Cardiac septum (tissue), 1 donor: ENCODE data around the gene CCSER2. TPM values are rescaled to one million over a fixed set of nuclear protein-coding genes. Genes with fewer than 3 reads are reported as not detected.

Experiments used
- DNase-seq: peaks from one replicate; pipeline ENCODE4 v3.0.0-alpha.2; 2020; ENCODE audit warnings: low spot score
- intact Hi-C: fragments of 100-400 bp; cut with DNase I; formaldehyde crosslinking; loops from one replicate; pipeline ENCODE4 v1.14.0; 2022
- total RNA-seq: library from RNA; stranded (reverse); fragmentation: NEBNext Ultra II Directional; extraction: Animal tissue kit (Norgen Biotek cat#: 25700); gene quantifications from one replicate; pipeline ENCODE4 v1.2.1, GENCODE V29; 2021
- donor health status: DM: no; HTN: no; CAD: no.

CCSER2 gene
- total RNA-seq, 1 donor from 2014 or later = 193 TPM

DNA sequence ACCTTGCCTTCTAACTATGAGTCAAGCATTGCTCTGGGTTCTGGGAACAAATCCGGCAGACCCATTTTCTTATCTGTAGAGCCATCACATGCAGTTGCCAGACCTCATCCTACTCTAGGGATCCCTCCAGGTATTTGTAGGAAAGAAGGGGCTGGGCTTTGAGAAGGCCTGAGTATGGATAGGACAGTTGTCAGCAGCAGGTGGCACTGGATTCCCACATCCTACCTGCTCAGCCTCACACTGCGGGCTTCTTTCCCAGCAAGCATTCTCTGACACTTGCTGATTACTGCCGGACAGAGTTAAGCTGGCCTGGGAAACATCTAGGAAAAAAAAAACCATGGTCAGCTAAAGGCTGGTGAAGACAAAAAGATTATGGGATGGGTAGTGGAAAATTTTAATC, 224.1 kb downstream of the CCSER2 start:
- no peak for DNase-seq
- intact Hi-C loops = no loop called here

- intact Hi-C loops = no loop called here
- DNase-seq = no peak
Observed at GRCh38 chr10:84562592-84562991, 234.2 kb downstream of the CCSER2 start.

- intact Hi-C loops = no loop called here
- DNase-seq = no peak
Observed at GRCh38 chr10:84563355-84563754, 235.0 kb downstream of the CCSER2 start.

GRCh38 chr10:84563868-84564267, 235.5 kb downstream of the CCSER2 start:
- DNase-seq = no peak
- intact Hi-C loops = no loop called here

DNA sequence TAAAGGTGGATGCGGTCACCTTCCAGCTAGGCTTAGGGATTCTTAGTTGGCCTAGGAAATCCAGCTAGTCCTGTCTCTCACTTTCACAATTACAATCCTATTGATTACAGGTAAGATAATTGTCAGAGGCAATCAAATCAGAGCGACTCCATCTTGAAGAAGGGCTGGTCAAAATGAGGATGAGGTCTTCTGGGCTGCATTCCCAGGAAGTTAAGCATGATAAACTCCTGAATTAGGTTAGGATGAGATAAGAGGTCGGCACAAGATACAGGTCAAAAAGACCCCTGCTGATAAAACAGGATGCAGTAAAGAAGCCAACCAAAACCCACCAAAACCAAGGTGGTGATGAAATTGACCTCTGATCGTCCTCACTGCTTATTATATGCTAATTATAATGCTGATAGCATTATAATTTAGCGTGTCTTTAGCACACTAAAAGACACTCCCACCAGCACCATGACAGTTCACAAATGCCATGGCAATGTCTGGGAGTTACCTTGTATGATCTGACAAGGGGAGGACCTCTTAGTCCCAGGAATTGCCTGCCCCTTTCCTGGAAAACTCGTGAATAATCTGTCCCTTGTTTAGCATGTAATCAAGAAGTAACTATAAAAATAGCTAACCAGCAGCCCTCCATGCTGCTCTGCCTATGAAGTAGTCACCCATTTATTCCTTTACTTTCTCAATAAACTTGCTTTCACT, 237.6 kb downstream of the CCSER2 start:
- no peak for DNase-seq
- intact Hi-C loops = no loop called here

DNA sequence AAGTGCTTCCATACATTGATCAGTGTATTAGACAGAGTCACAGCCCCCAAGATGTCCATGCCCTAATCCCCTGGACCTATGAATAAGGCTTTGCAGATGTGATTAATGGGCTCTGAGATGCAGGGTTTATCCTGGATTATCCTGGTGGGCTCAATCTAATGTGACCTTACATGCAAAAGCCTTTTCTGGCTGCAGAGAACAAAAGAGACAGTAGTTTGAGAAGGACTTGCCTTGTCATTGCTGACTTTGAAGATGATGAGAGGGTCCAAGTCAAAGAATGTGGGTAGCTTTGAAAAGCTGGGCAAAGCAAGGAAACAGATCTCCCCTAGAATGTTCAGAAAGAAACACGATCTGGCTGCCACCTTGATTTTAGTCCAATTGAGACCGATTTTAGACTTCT, 238.7 kb downstream of the CCSER2 start:
- DNase-seq = no peak
- intact Hi-C loops = no loop called here

Other genes with a start within 250 kb of the CCSER2 start
- gene GHITM, start 189.1 kb upstream of the CCSER2 start, total RNA-seq = 395 TPM
- gene GPR15LG, start 154.8 kb upstream of the CCSER2 start, total RNA-seq = not detected
- 1.3 TPM for gene CDHR1, start 134.1 kb upstream of the CCSER2 start, total RNA-seq
- not detected for gene LRIT2, start 103.0 kb upstream of the CCSER2 start, total RNA-seq
- gene LRIT1, start 87.0 kb upstream of the CCSER2 start, total RNA-seq = not detected
- not detected for gene RGR, start 83.5 kb upstream of the CCSER2 start, total RNA-seq